Stimulated activated CD4-positive, alpha-beta T cell treated with anti-CD3 and anti-CD28 coated beads, Interleukin-4, amount 100 ng/mL, for 1 hour (primary cell): ENCODE data around the gene PTGES3L.
A peak's percentile ranks its signal among the peaks of the same experiment; 100 is the strongest.
"Not testable (repeated sequence)": the region's sequence is repeated elsewhere in the genome, so short reads cannot be mapped to it uniquely, and the experiment has no call there.

ENCODE experiments used
- DNase-seq: peaks from one replicate; pipeline ENCODE4 v3.0.0-alpha.2; 2020

Gene PTGES3L

DNA sequence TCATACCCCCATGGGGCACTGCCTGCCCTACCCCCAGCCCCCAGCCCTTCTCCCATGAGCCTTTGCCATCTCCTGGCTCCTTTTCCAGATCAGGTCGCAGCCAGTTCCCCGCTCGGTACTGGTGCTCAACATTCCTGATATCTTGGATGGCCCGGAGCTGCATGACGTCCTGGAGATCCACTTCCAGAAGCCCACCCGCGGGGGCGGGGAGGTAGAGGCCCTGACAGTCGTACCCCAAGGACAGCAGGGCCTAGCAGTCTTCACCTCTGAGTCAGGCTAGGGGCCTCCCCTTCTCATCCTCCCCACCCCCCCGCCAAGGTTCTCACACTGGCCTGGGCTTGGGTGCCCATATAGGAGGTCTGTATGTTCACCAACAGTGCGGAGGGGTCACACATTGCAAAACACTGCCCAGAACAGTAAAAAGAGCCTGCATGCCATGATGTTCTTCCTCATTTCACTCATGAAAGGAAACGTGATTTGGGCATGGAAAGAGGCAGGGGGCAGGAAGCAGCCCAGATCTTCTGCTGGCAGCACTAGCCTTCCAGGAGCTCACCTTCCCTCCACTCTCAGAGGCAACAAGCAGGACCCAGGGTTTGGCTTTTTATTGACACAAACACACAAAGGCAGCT, 34.3 kb upstream of the PTGES3L start:
- no peak for DNase-seq

DNA sequence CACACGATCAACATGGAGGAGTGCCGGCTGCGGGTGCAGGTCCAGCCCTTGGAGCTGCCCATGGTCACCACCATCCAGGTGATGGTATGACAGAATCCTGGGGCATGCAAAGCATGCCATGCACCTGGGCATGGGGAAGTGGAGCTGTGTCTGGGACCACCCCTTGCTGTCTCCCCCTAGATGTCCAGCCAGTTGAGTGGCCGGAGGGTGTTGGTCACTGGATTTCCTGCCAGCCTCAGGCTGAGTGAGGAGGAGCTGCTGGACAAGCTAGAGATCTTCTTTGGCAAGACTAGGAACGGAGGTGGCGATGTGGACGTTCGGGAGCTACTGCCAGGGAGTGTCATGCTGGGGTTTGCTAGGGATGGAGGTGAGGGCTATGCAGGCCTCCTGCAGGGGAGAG, 33.4 kb upstream of the PTGES3L start:
- DNase-seq, result no peak

DNA sequence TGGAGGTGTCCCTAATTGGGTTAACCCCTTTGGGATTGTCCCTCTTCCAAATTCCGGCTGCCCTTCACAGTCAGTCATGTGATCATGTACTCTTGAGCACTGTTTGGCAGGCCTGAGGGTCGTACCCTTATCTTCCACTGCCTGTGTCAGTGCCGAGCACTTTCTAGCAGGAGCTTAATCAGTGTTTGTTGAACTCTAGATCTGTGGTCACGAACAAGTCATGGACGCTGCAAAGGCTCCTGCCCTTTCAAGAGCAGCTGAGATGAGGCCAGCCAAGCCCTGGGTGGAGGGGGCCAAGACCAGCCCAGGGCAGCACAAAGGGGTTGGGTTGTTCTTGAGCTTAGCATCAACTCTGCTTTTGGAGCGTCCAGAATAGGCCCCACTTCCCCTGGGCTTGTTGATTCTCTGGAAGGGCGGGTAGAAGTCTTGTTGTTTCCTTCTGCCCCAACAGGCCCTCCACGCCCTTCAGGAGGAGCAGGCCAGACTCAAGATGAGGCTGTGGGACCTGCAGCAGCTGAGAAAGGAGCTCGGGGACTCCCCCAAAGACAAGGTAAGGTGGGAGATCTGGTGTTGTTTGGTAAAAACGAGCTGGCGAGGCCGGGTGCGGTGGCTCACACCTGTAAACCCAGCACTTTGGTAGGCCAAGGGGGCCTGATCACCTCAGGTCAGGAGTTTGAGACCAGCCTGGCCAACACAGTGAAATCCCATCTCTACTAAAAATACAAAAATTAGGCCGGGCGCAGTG, 32.0 kb upstream of the PTGES3L start:
- DNase-seq, result no peak

DNA sequence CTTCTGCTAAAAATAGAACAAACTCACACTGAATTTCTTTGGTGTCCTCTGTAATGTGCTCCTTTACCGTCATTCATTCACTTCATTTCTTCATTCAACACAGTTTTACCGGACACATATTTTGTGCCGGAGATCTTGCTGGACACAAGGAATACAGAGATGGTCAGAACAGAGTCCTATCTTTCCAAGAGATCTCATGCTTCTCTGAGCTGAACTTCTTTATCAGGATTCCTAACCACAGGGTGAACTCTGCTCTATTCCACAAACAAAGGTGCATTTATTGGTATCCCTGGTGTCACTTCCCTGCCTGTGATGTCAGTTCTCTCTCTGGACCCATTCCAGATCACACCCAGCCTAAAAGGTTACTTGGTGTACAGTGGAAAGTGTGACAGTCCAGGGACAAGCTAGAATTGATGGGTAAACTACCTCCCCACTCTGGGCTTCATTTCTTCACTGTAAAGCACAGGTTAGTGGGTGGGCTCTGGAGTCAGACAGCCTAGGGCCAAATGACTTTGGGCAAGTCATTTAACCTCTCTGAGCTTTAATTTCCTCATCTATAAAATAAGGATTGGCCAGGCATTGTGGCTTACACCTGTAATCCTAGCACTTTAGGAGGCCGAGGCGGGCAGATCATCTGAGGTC, 30.9 kb upstream of the PTGES3L start:
- DNase-seq, result no peak

DNA sequence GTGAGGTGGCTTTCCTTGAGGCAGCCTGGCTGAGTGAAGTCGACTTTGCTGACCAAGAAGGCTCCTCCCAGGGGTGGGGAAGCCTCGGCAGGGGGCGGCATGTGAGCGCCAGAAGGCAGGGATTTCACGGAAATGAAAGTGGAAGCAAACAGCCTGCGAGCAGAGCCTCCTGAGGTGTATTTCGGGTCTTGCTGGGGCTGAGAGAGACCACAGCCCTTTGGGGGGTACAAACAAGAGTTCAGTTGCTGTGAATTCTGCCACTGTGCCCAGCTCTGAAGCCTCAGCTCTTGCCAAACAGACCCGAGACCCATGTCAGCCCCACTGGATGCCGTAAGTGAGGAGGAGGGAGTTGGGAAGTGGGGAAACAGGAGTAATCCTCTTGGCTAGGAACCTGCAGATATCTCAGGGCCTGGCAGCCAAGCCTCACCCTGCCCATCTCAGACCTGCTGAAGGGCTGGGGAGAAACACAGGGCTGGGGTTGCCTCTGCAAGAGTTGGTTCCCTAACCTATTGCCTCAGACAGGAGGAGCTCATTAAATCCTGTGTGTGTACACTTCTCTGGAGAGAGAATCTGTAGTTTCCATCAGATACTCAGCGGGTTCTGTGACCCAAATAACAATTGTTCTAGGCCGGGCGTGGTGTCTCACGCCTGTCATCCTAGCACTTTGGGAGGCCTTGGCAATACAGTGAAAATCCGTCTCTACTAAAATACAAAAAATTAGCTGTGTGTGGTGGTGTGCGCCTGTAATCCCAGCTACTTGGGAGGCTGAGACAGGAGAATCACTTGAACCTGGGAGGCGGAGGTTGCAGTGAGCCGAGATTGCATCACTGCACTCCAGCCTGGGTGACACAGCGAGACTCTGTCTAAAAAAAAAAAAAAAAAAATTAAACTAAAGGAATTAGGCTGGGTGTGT, 27.0 kb upstream of the PTGES3L start, which contains the start of gene IFI35:
TSS of gene IFI35 (plus strand) at position 146 of the 913 bp plus-strand sequence. CDS start at position 310, 164 bp downstream.
- peak; percentile 84 for DNase-seq

DNA sequence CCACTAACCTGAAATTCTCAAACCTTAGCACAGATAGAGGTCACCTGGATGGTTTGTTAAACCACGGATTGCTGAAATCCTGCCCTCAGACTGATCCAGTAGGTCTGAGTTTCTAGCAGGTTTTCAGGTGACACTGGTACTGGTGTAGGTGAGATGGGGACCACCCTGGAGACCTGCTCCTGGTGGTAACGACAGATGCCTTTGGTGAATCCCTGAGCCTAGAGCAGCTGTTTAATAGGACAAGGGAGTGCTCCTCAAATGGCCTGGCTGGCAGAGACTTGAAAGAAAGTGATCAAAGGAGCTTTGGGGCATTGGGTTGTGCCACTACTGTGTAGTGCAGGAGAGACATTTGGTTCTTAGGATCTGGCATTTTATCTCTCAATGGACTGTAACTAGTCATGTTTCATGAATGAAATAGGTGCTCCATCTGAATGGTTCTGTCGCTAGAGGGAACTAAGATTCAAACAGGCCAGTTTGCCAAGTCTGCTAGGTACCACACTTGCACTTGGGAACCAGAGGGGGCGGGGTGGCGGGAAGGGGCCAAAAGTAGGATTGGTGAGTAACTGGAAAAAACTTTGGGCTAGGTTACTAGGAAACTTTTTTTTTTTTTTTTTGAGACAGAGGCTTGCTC, 23.8 kb upstream of the PTGES3L start:
- no peak for DNase-seq

DNA sequence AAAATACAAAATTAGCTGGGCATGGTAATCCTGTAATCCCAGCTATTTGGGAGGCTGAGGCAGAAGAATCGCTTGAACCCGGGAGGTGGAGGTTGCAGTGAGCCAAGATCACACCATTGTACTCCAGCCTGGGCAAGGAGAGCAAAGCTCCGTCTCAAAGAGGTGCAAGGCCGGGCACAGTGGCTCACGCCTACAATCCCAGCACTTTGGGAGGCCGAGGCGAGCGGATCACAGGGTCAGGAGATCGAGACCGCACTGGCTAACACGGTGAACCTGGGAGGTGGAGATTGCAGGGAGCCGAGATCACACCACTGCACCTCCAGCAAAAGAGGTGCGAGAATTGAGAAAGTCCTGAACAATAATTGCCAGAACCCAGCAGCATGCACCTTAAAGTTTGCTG, 21.0 kb upstream of the PTGES3L start:
- DNase-seq, result not testable (repeated sequence)

DNA sequence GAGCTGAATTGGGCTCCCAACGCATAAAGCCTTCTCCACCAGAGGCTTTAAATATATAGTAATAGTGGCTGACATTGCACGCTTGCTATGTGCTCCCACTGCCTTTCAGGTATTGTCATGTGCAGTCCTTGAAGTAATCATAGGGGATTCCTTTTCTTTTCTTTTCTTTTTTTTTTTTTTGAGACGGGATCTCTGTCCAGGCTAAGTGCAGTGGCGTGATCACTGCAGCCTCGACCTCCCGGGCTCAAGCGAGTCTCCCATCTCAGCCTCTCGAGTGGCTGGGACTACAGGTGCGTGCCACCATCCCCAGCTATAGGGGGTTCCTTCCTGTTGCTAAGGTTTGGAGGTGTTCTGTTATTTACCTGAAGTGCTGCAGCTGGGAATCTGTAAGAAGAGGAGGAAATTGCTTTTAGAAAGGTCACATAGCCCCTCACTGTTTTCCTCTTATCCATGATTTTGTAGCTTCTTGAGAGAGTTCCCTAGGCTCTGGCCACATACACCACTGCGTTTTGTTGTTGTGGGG, 19.2 kb upstream of the PTGES3L start:
- DNase-seq, result no peak

DNA sequence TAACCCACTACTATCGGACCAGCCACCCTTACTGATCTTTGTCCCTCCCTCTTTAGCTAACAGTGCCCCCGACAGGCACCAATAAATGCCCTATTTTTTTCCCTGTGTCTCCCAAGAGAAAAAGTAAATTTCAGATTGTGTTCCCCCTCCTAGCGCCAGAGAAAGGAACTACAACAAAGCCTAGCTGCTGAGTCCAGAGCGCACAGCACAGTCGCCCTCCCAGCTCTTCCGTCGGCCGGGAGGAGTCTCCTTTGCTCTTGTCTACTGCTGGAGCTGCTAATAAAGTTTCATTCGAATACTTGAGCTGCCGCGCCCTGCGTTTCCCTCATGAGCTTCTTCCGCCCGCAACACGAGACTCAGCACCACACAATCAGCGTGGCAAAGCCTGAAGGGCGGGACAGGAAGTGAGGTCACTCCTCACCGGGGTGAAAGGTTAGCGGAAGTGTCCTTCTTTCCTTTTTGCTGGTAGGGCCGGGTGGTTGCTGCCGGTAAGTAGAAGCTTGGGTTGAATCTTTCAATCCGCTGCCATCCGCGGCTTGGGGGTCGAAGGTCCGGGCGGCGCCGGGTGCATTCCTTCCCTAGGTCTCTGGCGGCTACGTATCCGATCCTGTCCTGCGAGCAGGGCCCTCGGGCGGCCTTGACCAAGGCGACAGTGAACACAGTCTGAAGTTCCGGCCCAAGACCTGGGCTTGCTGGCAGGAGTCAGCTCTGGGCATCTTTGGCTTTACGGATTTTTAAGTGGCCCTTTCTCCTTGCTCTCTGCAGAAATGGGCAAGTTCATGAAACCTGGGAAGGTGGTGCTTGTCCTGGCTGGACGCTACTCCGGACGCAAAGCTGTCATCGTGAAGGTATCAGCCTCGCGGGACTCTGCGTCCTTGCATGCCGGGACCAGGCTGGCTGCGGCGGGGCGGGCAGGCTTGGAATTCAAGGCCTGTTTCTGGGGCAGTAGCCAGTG, 18.4 kb upstream of the PTGES3L start, which contains the start of gene RPL27:
TSS of gene RPL27 (plus strand) at position 436 of the 955 bp plus-strand sequence. CDS start at position 768, 332 bp downstream.
- peak; percentile 95 for DNase-seq

DNA sequence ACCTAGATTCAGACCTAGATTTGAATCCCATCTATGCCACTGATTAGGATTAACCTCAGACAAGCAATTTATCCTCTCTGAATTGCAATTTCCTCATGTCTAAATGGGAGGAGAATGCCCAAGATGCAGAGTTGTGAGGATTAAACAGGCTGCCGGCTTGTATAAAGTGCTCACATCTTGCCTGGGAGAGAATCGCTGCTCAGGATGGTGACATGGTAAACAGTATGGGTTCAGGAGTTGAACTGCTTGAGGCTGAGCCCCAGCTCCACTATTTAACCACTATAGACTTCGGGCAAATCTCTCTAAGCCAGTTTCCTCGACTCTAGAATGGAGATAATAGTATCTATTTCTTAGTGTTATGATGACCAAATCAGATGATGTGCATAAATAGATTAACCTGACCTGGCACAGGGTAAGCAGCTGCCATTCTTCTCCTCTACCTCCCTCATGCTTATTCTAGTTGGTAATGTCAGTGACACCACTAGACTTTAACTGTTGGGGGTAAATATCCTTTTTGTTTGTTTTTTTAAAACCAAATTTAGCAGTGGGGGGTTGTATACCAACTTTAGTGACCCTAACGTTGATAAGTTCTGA, 17.6 kb upstream of the PTGES3L start:
- DNase-seq, result no peak

DNA sequence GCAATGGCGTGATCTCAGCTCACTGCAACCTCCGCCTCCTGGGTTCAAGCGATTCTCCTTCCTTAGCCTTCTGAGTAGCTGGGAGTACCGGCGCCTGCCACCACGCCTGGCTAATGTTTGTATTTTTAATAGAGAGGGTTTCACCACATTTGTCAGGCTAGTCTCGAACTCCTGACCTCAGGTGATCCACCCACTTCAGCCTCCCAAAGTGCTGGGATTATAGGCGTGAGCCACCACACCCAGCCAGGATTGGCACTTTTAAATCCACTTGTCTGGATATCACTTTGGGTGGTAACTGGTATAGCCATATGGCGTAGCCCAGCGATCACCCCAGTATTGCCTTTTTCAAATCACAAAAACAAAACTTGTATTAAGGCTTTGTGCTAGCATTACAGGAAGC, 14.0 kb upstream of the PTGES3L start:
- not testable (repeated sequence) for DNase-seq

DNA sequence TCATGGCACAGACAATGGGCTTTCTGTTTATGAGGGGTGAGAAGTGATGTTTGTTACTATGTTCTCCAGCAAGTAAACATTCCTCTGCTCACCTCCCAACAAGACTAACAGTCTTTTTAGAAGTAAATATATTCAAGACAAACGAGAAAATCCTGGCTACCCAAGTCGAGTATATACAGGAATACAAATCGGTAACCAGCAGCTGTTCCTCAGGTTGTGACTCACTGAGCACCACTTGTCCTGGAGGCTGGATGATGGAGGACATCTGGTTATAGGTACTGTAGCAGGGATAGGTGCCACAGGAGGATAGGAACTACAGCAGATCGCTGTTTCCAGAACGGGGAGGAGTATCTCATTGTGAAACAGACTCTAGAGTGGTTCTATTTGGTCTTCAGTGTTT, 13.0 kb upstream of the PTGES3L start:
- no peak for DNase-seq

DNA sequence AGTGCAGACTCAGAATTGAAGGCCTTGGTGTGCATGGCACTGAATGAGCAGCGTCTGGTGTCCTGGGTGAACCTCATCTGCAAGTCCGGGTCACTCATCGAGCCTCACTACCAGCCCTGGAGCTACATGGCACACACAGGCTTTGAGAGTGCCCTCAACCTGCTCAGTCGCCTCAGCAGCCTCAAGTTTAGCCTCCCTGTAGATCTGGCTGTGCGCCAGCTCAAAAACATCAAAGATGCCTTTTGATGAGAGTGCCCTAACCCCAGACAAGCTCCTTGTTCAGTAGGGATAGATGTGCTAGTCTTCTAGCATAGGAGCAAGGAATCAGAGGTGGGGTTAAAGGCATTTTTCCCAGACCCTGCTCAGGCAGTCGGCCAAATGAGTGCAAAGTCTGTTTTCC, 11.6 kb upstream of the PTGES3L start:
- no peak for DNase-seq

DNA sequence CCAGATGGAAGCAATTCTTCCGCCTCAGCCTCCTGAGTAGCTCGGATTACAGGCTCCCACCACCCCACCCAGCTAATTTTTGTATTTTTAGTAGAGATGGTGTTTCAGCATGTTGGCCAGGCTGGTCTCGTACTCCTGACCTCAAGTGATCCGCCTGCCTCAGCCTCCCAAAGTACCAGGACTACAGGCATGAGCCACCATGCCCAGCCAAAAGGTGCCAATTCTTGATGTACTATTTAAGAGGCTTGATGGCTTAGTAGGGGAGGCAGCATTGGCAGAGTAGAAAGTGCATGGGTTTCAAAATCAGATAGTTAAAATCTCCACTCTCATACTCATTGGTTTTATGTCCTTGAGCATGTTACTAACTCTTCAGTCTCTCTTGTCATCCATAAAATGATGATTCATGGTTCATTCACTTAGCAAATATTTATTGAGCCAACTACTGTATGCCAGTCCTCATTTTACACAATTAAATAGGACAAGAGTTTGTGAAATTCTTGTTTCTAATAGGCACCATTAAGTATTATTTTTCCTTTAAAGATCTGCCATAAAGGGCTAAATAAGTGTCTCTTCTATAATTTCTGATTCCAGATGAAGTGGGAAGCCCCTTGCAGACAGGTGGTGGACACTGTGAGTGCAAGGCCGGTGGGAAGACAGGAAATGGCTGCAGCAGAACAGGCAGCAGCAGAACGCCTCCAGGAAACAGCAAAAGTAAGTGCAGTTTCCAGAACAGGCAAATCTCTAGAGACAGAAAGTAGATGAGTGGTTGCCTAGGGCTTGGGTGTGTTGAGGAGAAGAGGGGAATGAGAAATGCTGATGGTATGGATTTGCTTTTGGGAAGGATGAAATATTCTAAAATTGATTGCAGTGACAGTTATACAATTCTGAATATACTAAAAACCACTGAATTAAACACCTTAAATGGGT, 10.1 kb upstream of the PTGES3L start:
- DNase-seq, result no peak

DNA sequence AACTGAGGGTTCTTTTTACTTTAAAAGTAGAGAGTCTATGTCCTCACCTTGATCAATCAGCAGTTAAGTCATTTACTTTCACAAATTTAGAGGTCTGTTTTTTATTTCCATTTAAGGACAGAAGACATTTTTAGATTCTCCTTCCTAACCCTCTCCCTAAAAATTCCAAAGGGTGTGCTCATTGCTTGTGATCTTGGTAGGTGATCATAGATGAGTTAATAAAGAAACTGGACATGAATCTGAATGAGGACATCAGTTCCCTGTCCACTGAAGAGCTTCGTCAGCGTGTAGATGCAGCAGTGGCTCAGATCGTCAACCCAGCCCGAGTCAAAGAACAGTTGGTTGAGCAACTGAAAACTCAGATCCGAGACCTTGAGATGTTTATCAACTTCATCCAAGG, 9.3 kb upstream of the PTGES3L start:
- DNase-seq, result no peak

DNA sequence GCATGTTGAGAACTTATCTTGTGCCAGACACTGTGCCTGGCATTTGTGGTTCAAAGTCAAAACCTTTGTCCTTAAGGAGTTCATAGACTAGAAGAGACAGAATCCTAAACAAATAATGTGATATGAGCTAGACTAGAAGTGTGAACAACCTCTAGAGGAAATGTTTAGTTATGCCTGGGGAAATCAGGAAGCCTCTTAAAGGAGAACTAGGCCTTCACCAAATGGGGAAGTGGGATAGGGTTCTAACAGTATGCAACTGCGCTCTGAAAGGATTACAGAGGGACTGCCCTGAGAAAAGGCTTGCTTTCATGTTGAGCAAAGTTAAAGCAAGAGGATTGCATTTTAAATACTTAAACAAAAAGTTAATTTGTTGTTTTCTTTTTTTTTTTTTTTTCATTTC, 5.3 kb upstream of the PTGES3L start:
- no peak for DNase-seq

DNA sequence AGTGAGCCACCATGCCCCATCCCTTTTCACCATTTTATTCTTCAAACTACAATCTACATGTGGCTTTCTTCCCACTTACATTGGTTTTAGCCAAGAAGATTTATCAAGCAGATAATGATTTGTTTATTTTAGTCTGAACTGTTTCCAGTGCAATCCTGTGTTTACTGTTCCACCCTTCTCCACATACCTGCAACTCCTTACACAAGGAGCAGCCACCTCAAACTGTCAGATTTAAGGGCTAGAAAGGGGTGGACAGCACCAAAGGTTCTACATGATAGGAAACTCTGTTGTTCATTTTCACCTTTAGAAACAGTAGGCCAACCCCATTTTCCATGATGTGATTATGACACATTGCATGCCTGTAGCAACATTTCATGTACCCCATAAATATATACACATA, 2.4 kb upstream of the PTGES3L start:
- no peak for DNase-seq

DNA sequence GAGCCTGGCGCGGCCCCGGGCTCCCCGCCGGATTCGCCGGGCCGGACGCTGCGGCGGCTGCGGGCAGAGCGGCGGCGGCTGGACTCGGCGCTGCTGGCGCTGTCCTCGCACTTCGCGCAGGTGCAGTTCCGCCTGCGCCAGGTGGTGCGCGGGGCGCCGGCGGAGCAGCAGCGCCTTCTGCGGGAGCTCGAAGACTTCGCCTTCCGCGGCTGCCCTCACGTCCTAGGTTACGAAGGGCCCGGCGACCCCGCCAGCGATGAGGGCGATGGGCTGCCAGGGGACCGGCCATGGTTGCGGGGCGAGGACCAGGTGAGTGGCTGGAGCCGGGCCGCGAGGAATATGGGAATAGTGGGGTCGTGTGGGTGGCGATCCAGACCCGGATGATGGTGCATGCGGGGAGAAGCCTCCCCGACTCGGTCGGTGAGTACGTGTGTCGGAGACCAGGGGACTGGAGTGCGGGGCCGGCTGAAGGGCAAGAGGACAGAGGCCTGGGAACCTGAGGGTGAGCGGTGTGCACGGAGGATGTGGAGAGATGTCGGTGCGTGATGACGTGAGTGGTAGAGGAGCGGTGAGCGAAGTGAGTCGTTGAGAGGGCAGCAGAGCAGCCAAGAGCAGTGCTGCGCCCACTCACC, 1.0 kb upstream of the PTGES3L start:
- DNase-seq, result peak; percentile 63

DNA sequence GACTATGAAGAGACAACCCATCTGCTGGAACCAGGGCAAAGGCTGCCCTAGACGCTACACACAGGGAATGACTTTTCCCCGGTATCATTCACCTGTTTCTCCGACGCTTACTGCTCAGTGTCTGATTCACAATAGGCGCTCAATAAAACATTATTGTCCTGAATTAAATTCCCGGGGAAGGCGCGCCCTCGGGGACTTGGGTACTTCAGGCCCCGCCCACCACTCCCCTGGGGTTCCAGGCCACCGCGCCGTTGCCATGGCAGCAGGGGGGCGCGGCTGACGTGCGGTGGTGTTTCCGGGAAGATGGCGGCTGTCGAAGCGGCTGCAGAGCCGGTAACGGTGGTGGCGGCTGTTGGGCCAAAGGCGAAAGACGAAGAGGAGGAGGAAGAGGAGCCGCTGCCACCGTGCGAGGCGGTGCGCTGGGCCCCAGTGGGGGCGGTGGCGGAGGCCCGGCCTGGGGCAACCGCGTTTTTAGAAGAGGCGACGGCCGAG, 440 bp upstream of the PTGES3L start, which contains the start of gene RUNDC1:
TSS of gene RUNDC1 (plus strand) at position 292 of the 492 bp plus-strand sequence. CDS start at position 304, 12 bp downstream.
- peak; percentile 92 for DNase-seq
